Progenitor cell of endocrine pancreas (in vitro differentiated cells): ENCODE measurements around the gene MEF2A. TPM values are rescaled to one million over a fixed set of nuclear protein-coding genes. Genes with fewer than 3 reads are reported as not detected.

Experiments
- DNase-seq: peaks from one replicate; pipeline ENCODE4 v3.0.0; 2021; ENCODE audit warnings: low spot score; ENCODE audit not compliant: unreplicated experiment
- H3K27ac Mint-ChIP-seq: 2 replicates; pipeline ENCODE4 v1.8.0; 2021; ENCODE audit warnings: mild to moderate bottlenecking, moderate library complexity, mixed read lengths
- H3K27me3 Mint-ChIP-seq: 2 replicates; pipeline ENCODE4 v1.8.0; 2021; ENCODE audit warnings: mixed read lengths
- H3K36me3 Mint-ChIP-seq: 2 replicates; pipeline ENCODE4 v1.8.0; 2022; ENCODE audit warnings: mixed read lengths; ENCODE audit not compliant: insufficient read depth
- H3K4me1 Mint-ChIP-seq: 2 replicates; pipeline ENCODE4 v1.8.0; 2021; ENCODE audit warnings: low read depth, mixed read lengths
- H3K4me3 Mint-ChIP-seq: 2 replicates; pipeline ENCODE4 v1.8.0; 2021; ENCODE audit warnings: low read depth, mild to moderate bottlenecking, moderate library complexity, mixed read lengths
- H3K9me3 Mint-ChIP-seq: 2 replicates; pipeline ENCODE4 v1.8.0; 2021; ENCODE audit warnings: low read depth, mixed read lengths
- total RNA-seq: library from RNA; stranded (reverse); gene quantifications from 2 replicates; pipeline ENCODE4 v1.2.1, GENCODE V29; 2021
- TF ChIP-seq, protein P1 (sequence below): fragments of 200-600 bp; sonication (generic); IDR thresholded peaks from one replicate; pipeline ENCODE4 v1.5.0; 2021; ENCODE audit warnings: antibody characterized with exemption, mild to moderate bottlenecking; ENCODE audit not compliant: unreplicated experiment

The MEF2A gene
- total RNA-seq, 1 donor from 2014 or later: 36.2 TPM

DNA sequence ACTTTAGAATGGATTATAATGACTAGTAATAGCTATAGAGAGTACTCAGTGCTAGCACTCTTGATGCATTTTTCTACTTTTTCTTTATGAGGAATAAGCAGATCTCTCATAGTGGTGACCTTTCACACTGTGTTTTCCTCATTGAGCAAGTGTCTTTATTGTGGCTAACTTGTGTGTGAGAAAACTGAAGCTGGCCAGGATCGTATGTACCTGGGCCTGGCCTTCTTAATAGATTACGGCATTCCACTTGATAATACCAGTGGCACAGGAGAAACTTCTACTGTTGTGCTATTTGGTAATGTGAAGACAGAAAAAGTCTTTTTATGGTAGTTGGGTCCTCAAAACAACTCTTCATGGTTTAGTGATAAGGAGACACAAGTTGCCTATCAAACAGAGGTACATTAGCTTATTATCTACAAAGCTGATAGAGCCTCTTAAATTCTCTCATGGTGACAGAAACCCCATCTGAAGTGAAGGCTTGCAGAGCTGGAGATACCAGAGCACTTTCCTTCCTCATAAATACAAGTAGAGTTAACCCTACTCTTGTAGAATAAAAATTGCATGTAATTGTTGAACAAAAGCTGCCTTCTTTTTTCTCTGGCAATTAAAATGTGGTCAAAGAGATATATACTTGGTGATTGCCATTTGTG lies 102.9 kb downstream of the MEF2A start:
- DNase-seq: no peak
- peaks cover 25% of the 10 kb centered on the region for H3K36me3 Mint-ChIP-seq
- peaks cover 12% of the 10 kb centered on the region for H3K4me1 Mint-ChIP-seq
- no peak overlapping the region for H3K4me3 Mint-ChIP-seq
- peaks cover 5% of the 10 kb centered on the region for H3K9me3 Mint-ChIP-seq
- TF ChIP-seq, protein P1, sequence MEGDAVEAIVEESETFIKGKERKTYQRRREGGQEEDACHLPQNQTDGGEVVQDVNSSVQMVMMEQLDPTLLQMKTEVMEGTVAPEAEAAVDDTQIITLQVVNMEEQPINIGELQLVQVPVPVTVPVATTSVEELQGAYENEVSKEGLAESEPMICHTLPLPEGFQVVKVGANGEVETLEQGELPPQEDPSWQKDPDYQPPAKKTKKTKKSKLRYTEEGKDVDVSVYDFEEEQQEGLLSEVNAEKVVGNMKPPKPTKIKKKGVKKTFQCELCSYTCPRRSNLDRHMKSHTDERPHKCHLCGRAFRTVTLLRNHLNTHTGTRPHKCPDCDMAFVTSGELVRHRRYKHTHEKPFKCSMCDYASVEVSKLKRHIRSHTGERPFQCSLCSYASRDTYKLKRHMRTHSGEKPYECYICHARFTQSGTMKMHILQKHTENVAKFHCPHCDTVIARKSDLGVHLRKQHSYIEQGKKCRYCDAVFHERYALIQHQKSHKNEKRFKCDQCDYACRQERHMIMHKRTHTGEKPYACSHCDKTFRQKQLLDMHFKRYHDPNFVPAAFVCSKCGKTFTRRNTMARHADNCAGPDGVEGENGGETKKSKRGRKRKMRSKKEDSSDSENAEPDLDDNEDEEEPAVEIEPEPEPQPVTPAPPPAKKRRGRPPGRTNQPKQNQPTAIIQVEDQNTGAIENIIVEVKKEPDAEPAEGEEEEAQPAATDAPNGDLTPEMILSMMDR: no peak
- H3K27ac Mint-ChIP-seq: no peak overlapping the region
- no peaks in the 10 kb centered on the region for H3K27me3 Mint-ChIP-seq

DNA sequence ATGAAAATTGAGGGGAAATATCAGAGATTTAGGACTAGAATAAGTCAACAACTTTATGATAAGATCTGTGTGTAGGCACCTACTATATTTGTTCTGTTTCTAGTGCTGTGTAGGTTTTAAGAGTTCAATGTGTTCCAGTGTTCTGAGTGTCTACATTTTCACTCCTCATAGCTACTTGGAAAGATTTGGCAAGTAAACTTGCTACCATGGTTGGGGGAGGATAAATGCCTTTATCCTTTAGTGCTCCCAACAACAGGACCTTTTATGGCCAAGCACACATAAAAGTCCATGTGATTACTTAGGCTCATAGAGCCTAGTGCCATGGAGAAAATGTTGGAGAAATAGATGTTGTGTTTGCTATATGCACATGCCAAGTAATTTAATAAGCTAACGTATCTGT lies 103.5 kb downstream of the MEF2A start:
- DNase-seq: no peak
- H3K9me3 Mint-ChIP-seq: peaks cover 5% of the 10 kb centered on the region
- H3K27me3 Mint-ChIP-seq: no peaks in the 10 kb centered on the region
- H3K4me1 Mint-ChIP-seq: peaks cover 12% of the 10 kb centered on the region
- no peak overlapping the region for H3K4me3 Mint-ChIP-seq
- H3K36me3 Mint-ChIP-seq: peaks cover 22% of the 10 kb centered on the region
- H3K27ac Mint-ChIP-seq: no peak overlapping the region
- TF ChIP-seq, protein P1: no peak

DNA sequence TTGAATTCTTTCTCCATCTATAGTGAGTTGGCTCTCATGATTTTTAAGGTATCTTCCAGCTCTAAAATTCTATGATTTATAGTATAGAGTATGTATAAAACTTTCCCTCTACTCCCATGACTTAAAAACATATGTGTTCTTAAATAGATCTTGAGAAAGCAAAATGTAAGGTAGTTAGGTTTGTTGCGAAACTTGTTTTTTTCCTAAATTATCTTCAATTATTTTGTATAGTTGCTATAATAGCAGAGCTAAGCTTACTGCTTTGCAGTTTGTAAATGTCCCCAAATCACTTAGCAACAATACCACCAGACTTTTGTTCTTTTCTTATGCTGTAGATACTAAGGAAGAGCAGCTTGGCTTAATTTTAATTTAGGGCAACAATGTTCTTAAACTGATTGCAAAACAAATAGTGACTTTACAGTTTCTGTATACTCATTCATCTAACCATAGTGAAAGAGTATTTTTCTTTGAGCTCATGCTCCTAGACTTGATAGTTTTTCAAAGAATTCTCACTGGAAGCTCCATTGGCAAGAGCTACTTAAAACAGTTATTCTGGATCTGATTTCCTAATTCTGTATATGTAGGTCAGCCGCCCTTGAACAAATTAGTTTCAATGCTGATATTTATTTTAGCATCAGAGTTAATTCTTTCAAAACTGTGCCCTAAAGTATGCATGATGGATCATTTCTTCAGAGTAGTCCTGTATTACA lies 106.3 kb downstream of the MEF2A start:
- Mint-ChIP-seq H3K4me1 (peaks cover 12% of the 10 kb centered on the region), H3K9me3 (no peaks in the 10 kb centered on the region), H3K27ac (no peak overlapping the region), H3K36me3 (peaks cover 23% of the 10 kb centered on the region), H3K4me3 (no peak overlapping the region), H3K27me3 (no peaks in the 10 kb centered on the region)
- DNase-seq: no peak
- TF ChIP-seq, protein P1: no peak

DNA sequence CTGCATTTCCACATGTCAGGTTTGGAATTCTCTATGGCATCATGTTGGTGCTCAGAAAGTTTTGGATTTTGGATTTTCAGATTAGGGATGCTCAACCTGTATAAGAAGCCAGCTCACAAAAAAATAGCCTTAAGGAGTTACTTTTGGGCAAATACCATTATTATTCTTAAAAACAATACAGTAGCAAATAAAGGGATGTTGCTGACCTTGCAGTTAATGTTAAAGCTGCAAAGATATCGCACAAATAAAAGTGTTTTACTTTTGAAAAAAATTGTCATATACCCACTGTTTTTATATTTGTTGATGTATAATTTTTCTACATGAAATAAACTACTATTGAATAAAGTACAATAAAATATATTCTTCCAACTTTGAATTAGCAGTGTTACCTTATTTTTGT lies 107.3 kb downstream of the MEF2A start:
- no peak overlapping the region for H3K4me3 Mint-ChIP-seq
- TF ChIP-seq, protein P1: no peak
- peaks cover 21% of the 10 kb centered on the region for H3K36me3 Mint-ChIP-seq
- no peak overlapping the region for H3K27ac Mint-ChIP-seq
- DNase-seq: no peak
- H3K9me3 Mint-ChIP-seq: no peaks in the 10 kb centered on the region
- H3K4me1 Mint-ChIP-seq: peaks cover 6% of the 10 kb centered on the region
- no peaks in the 10 kb centered on the region for H3K27me3 Mint-ChIP-seq

DNA sequence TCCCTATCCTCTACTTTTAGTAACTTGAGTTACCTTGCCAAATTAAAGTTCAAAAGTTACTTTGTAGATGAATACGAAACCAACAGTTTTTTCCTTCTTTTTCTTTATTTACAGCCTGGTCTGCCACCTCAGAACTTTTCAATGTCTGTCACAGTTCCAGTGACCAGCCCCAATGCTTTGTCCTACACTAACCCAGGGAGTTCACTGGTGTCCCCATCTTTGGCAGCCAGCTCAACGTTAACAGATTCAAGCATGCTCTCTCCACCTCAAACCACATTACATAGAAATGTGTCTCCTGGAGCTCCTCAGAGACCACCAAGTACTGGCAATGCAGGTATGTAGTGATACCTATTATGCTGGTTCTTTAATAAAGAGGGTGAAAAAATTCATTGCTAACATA lies 108.5 kb downstream of the MEF2A start:
- Mint-ChIP-seq H3K27ac (no peak overlapping the region), H3K4me1 (peaks cover under 1% of the 10 kb centered on the region), H3K4me3 (no peak overlapping the region), H3K36me3 (peaks cover 28% of the 10 kb centered on the region), H3K27me3 (no peaks in the 10 kb centered on the region), H3K9me3 (no peaks in the 10 kb centered on the region)
- DNase-seq: no peak
- TF ChIP-seq, protein P1: no peak
